Dendritic cell treated with granulocyte-macrophage colony-stimulating factor and Interleukin-4, amounts not matched to agents 40 ng/mL and 50 ng/mL, for 4 days (primary cell): ENCODE data around the gene BCAS3.

Experiments
- H3K27ac Mint-ChIP-seq: one replicate; pipeline ENCODE4 v1.8.0; 2022; ENCODE audit warnings: mild to moderate bottlenecking, mixed read lengths
- H3K27me3 Mint-ChIP-seq: one replicate; pipeline ENCODE4 v1.8.0; 2022; ENCODE audit warnings: mild to moderate bottlenecking, mixed read lengths
- H3K36me3 Mint-ChIP-seq: one replicate; pipeline ENCODE4 v1.8.0; 2022; ENCODE audit warnings: low read depth, mixed read lengths
- H3K4me1 Mint-ChIP-seq: one replicate; pipeline ENCODE4 v1.8.0; 2022; ENCODE audit warnings: low read depth, mixed read lengths
- H3K4me3 Mint-ChIP-seq: one replicate; pipeline ENCODE4 v1.8.0; 2022; ENCODE audit warnings: mild to moderate bottlenecking, moderate library complexity, mixed read lengths
- H3K9me3 Mint-ChIP-seq: one replicate; pipeline ENCODE4 v1.8.0; 2022; ENCODE audit warnings: mixed read lengths
- intact Hi-C: fragments of 100-400 bp; cut with micrococcal nuclease; formaldehyde crosslinking; loops from one replicate; pipeline ENCODE4 v1.15.0; 2022

The BCAS3 gene

GRCh38 chr17:61322325-61323002 is 644.8 kb downstream of the BCAS3 start:
- H3K27ac Mint-ChIP-seq = no peak overlapping the region
- no peak overlapping the region for H3K4me3 Mint-ChIP-seq
- H3K4me1 Mint-ChIP-seq = no peaks in the 10 kb centered on the region
- no peaks in the 10 kb centered on the region for H3K9me3 Mint-ChIP-seq
- intact Hi-C loops = no loop called here
- no peaks in the 10 kb centered on the region for H3K36me3 Mint-ChIP-seq
- peaks cover 2% of the 10 kb centered on the region for H3K27me3 Mint-ChIP-seq

- no peaks in the 10 kb centered on the region for H3K4me1 Mint-ChIP-seq
- H3K36me3 Mint-ChIP-seq = no peaks in the 10 kb centered on the region
- intact Hi-C loops = no loop called here
- no peaks in the 10 kb centered on the region for H3K9me3 Mint-ChIP-seq
- H3K27me3 Mint-ChIP-seq = peaks cover 2% of the 10 kb centered on the region
- no peak overlapping the region for H3K27ac Mint-ChIP-seq
- H3K4me3 Mint-ChIP-seq = no peak overlapping the region
Measured at GRCh38 chr17:61323003-61323908, 645.6 kb downstream of the BCAS3 start.

GRCh38 chr17:61323909-61324868 is 646.5 kb downstream of the BCAS3 start:
- intact Hi-C loops = no loop called here
- H3K4me3 Mint-ChIP-seq = no peak overlapping the region
- H3K4me1 Mint-ChIP-seq = no peaks in the 10 kb centered on the region
- H3K27ac Mint-ChIP-seq = no peak overlapping the region
- peaks cover 2% of the 10 kb centered on the region for H3K27me3 Mint-ChIP-seq
- H3K36me3 Mint-ChIP-seq = no peaks in the 10 kb centered on the region
- no peaks in the 10 kb centered on the region for H3K9me3 Mint-ChIP-seq

DNA sequence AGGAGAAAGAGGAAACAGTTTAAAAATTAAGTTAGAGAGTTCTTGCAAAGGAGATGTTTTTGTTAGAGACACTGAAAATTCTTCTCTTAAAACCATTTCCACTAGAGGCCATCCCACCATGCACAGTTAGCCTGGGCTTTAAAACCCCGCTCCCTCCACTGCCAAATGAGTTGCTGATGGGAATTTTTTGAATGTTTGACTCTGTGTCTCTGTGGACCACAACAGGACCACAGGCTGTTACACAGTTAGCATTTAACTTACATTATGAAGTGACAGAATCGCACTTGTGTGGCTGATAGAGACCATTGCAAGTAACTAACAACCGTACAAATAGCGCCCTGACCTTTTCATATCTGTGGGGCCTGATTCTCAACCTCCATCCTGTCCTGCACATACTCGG is 647.3 kb downstream of the BCAS3 start:
- Mint-ChIP-seq H3K36me3 (no peaks in the 10 kb centered on the region), H3K27me3 (peaks cover 2% of the 10 kb centered on the region), H3K9me3 (no peaks in the 10 kb centered on the region), H3K27ac (no peak overlapping the region), H3K4me1 (no peaks in the 10 kb centered on the region), H3K4me3 (no peak overlapping the region)
- intact Hi-C loops = no loop called here

- H3K36me3 Mint-ChIP-seq = no peaks in the 10 kb centered on the region
- H3K4me1 Mint-ChIP-seq = no peaks in the 10 kb centered on the region
- no peak overlapping the region for H3K4me3 Mint-ChIP-seq
- intact Hi-C loops = no loop called here
- peaks cover 2% of the 10 kb centered on the region for H3K27me3 Mint-ChIP-seq
- H3K27ac Mint-ChIP-seq = no peak overlapping the region
- no peaks in the 10 kb centered on the region for H3K9me3 Mint-ChIP-seq
Measured at GRCh38 chr17:61325382-61326073, 647.9 kb downstream of the BCAS3 start.

- Mint-ChIP-seq H3K36me3 (no peaks in the 10 kb centered on the region), H3K27me3 (peaks cover 2% of the 10 kb centered on the region), H3K27ac (no peak overlapping the region), H3K9me3 (no peaks in the 10 kb centered on the region), H3K4me3 (no peak overlapping the region), H3K4me1 (no peaks in the 10 kb centered on the region)
- intact Hi-C loops = no loop called here
Measured at GRCh38 chr17:61326330-61326729, 648.7 kb downstream of the BCAS3 start.

DNA sequence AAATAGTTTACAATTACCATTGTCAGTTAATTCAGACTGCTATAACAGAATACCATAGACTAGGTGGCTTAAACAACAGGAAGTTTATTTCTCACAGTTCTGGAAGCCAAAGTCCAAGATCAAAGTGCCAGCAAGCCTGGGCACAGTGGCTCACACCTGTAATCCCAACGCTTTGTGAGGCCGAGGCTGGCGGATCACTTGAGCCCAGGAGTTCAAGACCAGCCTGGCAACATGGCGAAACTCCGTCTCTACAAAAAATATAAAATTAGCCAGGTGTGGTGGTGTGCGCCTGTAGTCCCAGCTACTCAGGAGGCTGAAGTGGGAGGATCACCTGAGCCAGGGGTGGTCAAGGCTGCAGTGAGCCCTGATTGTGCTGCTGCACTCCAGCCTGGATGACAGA is 650.7 kb downstream of the BCAS3 start:
- H3K36me3 Mint-ChIP-seq = no peaks in the 10 kb centered on the region
- H3K9me3 Mint-ChIP-seq = no peaks in the 10 kb centered on the region
- H3K4me3 Mint-ChIP-seq = no peak overlapping the region
- intact Hi-C loops = no loop called here
- H3K27me3 Mint-ChIP-seq = no peaks in the 10 kb centered on the region
- H3K27ac Mint-ChIP-seq = no peak overlapping the region
- H3K4me1 Mint-ChIP-seq = no peaks in the 10 kb centered on the region

DNA sequence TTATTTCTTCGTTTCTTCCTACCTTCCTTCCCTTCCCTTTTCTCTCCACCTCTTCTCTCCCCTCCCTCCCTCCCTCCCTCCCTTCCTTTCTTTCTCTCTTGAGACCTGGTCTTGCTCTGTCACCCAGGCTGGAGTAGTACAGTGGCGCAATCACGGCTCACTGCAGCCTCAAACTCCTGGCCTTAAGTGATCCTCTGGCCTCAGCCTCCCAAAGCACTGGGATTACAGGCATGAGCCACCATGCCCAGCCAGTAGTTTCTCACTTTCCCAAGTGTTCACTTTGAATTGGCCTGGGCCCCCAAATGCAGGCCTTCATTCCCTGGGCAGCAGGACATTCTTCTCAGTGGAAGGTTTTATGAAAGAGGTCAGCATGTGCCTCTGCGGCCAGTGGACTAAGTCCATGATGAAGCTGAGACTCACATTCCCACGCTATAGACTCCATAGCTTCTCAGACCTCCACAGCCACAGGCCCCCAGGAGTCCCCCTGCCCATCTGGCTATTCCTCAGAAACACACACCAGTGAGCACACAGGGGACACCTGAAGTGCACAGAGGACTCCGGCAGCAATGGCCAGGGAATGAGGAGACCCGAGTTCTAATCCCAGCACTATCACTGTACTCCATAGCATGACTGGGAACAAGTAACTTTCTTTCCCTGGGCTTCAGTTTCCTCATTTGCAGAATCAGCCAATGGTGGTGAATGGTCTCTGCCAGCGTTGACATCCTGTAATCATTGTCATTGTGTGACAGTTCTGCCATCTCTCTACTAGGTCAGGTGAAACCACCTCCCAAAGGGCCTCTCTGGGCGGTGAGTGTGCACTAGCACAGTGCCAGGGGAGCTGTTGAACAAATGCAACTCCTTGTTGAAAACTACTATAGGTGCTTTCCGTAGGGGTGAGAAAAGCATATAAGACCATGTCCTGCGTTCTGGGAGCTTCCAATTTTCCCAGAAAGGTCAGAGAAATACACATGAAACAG is 652.8 kb downstream of the BCAS3 start:
- no peaks in the 10 kb centered on the region for H3K27me3 Mint-ChIP-seq
- no peaks in the 10 kb centered on the region for H3K9me3 Mint-ChIP-seq
- intact Hi-C loops = no loop called here
- H3K27ac Mint-ChIP-seq = no peak overlapping the region
- H3K4me1 Mint-ChIP-seq = peaks cover 5% of the 10 kb centered on the region
- no peak overlapping the region for H3K4me3 Mint-ChIP-seq
- no peaks in the 10 kb centered on the region for H3K36me3 Mint-ChIP-seq

- Mint-ChIP-seq H3K4me3 (no peak overlapping the region), H3K4me1 (peaks cover 5% of the 10 kb centered on the region), H3K27me3 (no peaks in the 10 kb centered on the region), H3K27ac (no peak overlapping the region), H3K36me3 (no peaks in the 10 kb centered on the region), H3K9me3 (no peaks in the 10 kb centered on the region)
- intact Hi-C loops = no loop called here
Measured at GRCh38 chr17:61331178-61331577, 653.5 kb downstream of the BCAS3 start.

GRCh38 chr17:61331886-61332285 is 654.2 kb downstream of the BCAS3 start:
- Mint-ChIP-seq H3K27ac (no peak overlapping the region), H3K9me3 (no peaks in the 10 kb centered on the region), H3K36me3 (no peaks in the 10 kb centered on the region), H3K4me3 (no peak overlapping the region), H3K27me3 (no peaks in the 10 kb centered on the region), H3K4me1 (peaks cover 5% of the 10 kb centered on the region)
- intact Hi-C loops = no loop called here

DNA sequence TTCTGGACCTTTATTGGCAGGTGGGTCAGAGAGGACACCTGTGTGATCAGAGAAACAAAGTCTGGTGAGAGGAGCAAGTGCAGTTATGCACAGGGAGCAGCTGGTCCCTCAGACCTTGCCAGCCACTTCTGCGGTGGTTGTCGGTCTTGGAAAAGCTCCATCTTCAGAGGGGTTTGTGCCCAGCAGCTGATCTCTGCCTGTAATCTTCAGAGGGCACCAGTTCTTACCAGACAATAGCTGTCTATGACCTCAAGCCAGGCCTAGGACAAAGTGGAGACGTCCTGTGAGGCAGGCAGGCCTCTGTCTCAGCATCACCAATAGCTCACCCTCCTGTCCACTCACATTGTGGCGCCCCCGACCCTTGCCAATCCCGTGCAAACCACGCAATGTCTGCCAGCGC is 655.5 kb downstream of the BCAS3 start:
- H3K4me3 Mint-ChIP-seq = no peak overlapping the region
- no peak overlapping the region for H3K27ac Mint-ChIP-seq
- intact Hi-C loops = no loop called here
- H3K4me1 Mint-ChIP-seq = peaks cover 5% of the 10 kb centered on the region
- no peaks in the 10 kb centered on the region for H3K9me3 Mint-ChIP-seq
- H3K27me3 Mint-ChIP-seq = no peaks in the 10 kb centered on the region
- no peaks in the 10 kb centered on the region for H3K36me3 Mint-ChIP-seq

DNA sequence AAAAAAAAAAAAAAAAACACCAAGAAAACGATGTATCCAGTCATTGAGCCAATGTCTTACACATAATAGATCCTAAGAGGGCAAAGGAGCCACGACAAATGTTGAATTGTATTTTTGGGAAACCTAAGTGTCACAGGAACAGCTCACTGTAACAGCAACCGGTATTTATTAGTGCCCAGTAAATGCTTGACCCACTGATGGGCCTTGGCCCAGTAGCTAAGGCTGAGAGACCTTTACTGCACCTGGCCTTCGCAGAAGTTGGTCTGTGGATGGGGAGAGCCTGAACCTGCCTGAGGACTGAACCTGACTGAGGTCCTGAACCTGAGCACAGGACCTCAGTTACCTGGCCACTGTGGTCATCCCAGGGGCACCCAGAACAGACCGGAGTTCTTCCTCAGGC is 657.0 kb downstream of the BCAS3 start:
- intact Hi-C loops = no loop called here
- H3K4me3 Mint-ChIP-seq = no peak overlapping the region
- no peaks in the 10 kb centered on the region for H3K27me3 Mint-ChIP-seq
- H3K9me3 Mint-ChIP-seq = no peaks in the 10 kb centered on the region
- H3K27ac Mint-ChIP-seq = no peak overlapping the region
- H3K4me1 Mint-ChIP-seq = peaks cover 5% of the 10 kb centered on the region
- no peaks in the 10 kb centered on the region for H3K36me3 Mint-ChIP-seq
